NCI-H1092 treated with DMSO at 0.1 percent for 48 hours (cell line): Measurements from ENCODE around the gene ERGIC1.
"Not testable (repeated sequence)": the region's sequence is repeated elsewhere in the genome, so short reads cannot be mapped to it uniquely, and the experiment has no call there.

ENCODE experiments used
- DNase-seq: peaks from one replicate; lab custom pipeline; 2025; lab: John Stamatoyannopoulos, UW

Gene ERGIC1

DNA sequence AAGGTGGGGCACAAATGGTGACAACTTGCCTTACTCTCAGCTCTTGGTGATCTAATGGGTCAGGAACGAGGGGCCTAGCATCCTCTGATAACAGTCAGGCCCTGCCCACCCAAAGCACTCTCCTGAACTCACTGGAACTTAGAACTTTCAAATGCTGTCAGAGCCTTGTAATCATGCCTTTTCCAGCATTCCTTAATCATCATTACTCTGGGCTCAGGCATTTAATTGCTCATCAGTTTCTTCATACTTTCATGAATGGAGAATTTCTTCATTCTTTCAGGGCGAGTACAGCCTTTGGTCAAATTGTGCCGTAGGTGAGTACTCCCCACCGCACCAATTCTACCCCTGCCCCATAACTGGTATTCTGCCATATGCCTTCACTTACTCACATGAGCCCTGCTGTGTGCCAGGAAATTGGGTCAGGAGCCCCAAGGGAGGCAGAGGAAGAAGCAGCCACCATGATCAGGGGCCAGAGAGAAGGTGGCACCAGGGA, 32.8 kb upstream of the ERGIC1 start:
- no peak for DNase-seq

DNA sequence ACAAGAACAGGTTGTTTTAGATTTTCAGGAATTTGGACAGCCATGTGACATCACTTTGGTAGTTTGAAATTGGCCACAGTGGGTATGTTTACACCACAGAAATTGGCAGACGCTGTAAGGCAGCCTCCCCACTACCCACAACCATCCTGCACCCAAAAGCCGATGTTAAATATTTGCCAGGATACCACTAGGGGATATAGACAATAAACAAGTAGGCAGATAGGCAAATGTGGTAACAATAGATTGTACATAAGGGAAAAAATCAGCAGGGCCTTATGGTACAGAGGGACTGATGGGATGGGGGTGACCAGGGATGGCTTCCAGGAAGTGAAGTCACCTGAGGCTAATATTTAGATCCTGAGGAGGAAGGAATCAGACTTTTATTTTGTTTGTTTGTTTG, 31.9 kb upstream of the ERGIC1 start:
- DNase-seq, result no peak

DNA sequence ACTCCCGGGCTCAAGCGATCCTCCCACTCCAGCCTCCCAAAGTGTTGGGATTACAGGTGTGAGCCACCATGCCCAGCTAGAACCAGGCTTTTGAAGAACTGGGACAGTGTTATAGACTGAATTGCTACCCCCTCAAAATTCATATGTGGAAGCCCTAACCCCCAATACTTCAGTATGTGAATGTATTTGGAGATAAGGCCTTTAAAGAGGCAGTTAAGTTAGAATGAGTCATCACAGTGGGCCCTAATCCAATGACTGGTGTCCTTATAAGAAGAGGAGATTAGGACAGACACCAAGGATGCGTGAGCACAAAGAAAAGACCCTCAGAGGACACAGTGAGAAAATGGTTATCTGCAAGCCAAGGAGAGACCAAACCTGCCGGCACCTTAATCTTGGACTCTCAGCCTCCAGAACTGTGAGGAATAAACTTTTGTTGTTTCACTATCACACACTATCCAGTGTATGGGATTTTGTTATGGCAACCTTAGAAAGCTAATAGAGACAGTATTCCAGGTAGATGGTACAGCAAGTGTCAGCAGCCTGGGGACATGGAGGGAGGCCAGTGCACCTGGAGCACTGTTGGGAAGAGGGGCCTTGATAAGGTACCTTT, 31.4 kb upstream of the ERGIC1 start:
- DNase-seq, result no peak

DNA sequence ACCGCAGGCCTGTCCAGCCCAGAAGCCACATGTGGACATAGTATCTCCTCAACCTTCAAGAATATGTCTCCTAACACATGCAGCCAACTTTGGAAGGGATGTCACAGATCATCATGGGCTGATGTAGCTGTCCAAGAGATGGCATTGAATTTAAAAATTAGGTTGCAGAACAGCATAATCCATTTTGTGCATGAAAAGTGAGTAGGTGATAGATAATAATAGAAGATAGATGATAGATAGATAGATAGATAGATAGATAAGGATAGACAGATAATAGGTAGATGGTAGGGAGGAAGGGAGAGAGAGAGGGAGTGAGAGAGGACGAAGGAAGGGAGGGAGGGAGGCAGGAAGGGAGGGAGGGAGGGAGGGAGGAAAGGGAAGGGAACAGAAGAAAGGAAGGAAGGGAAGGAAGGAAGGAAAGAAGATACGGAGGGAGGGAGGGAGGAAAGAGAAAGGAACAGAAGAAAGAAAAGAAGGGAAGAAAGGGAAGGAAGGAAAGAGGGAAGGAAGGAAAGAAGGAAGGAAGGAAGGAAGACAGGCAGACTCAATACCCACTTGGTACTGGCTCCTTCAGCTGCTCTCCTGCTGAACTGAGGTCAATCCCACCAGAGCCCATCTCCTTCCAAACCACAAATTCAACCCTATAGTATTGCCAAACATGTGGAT, 28.9 kb upstream of the ERGIC1 start:
- no peak for DNase-seq

DNA sequence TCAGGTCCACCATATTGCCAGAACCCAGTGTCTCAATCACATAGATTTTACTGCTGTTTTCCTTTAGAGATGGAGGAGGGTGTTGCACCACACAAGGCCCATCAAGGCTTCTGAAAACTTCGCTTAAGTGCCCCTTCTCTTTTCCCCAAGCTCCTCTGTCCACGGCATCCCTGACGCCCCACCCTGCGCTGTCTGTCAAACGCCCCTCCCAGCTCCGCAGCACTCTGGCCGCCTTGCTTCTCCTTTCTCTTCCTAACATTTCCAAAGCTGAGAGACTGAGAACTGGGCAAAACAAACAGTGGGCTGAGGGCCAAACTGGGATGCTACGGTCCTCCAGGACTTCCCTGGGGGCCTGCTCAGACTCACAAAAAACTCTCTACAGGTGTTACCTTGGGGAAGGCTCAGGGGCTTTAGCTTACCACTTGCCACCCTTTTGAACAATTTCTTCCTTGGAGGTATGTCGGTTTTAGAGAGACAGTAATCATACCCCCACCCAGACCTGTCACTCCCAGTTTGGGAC, 28.3 kb upstream of the ERGIC1 start:
- DNase-seq, result no peak

DNA sequence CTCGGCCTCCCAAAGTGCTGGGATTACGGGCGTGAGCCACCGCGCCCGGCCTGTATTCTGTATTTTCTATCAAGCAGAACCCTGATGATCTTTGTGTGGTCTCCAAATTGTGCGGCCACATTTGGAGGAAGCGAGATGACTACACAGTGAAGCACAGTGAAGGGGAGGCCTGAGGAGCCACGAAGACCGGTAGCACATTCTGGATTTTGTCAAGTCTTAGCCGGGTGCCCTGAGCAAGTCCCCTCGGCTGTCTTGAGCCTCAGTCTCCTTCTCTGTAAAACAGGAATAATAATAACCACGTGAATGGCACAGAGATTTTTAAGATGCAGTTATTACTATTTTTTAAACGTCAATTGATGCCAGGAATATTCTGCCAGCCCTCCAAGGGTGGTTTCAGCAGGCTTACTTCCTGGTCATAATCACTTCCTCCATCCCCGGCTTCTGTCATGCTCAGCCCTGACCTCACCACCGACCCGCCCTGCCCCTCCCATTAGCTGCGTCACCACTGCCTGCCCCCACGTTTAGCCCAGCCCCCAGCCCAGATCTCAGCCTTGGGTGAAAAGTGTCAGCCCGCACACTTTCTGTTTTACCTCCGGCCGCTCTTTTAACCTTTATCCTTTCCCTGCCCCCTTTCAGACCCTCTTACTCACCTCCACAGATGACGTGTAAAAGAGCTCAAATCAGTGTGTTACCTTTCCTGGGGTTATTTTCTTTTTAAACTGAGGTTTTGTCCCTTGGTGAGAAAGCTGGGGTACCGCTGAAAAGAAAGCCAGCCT, 27.0 kb upstream of the ERGIC1 start:
- no peak for DNase-seq

DNA sequence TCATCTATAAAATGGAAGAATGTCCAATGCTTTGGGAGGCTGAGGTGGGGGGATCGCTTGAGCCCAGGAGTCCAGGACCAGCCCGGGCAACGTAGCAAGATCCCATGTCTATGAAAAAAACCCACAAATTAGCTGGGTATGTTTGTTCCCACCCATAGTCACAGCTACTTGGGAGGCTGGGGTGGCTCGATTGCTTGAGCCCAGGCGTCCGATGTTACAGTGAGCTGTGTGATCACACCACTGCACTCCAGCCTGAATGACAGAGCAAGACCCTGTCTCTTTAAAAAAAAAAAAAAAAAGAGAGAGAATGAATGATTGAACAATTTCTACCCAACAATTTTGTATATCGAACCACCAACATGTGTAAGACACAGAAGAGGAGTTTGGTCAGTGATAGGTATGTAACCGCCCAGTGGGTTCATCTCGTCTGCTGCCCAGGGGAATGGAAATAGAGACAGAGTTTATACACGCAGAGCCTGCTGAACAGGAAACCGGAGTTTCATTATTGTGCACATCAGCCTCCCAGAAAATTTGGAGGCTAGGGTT, 26.2 kb upstream of the ERGIC1 start:
- no peak for DNase-seq

DNA sequence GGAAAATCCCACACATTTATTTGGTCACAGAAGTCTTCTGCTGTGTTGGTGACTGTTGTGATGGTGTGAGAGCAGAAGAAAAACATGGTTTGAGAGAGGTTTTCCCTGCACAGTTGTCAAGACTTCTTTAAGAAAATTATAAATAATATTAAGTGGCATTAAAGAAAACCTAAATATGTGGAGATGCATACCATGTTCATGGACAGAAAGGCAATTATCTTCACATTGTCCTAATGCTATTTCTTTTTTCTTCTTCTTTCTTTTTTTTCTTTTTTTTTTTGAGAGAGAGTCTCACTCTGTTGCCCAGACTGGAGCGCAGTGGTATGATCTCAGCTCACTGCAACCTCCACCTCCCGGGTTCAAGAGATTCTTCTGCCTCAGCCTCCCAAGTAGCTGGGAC, 24.3 kb upstream of the ERGIC1 start:
- DNase-seq, result no peak

DNA sequence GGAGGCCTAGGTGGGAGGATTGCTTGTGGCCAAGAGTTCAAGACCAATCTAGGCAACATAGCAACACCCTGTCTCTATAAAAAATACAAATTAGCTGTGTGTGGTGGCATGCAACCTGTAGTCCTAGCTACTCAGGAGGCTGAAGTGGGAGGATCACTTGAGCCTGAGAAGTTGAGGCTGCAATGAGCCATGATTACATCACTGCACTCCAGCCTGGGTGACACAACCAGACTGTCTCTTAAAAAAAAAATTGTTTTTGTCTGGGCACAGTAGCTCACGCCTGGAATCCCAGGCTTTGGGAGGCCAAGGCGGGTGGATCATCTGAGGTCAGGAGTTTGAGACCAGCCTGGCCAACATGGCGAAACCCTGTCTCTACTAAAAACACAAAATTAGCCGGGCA, 23.1 kb upstream of the ERGIC1 start:
- DNase-seq, result not testable (repeated sequence)

DNA sequence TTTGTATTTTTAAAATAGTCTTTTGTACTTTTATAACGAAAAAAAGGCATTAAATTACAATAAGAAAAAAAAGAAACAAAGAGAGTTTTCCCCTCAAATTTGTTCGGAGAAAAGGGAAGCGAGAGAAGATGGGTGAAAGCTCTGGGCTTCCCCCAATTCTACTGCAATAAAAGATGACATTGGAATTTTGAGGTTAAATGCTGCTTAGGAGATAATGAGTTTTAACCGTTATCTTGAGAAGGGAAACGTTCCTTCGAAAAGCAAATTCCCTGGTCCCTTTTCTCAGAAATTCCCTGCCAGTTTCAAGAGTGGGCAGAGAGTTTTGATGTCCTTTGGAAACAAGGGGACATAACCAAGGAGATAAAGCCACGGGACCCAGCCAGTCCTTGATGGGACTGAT, 18.4 kb upstream of the ERGIC1 start:
- no peak for DNase-seq

DNA sequence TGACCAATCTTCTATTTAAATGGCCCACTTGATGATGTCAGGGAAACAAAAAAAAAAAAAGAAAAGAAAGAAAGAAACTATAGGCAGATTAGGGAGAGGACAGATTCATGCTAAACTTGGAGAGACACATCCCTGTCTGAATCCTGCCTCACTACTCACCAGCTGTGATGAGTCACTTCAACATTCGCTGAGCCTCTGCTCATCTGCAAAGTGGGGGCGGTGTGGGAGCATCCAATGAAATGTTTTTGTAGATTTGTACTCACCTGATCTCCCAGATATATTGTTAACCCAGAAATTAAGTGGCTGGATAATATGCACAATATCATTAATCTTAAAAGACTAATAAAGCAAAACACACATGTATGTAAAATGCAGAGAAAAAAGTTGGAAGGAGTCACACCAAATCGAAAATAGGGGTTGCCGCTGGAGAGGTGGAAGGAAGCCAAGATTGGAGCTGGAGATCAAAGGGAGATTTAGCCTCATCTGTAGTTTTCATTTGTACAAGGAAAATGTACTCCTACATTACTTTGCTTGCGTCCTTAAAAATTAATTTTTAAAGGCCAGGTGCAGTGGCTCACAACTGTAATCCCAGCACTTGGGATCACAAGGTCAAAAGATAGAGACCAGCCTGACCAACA, 17.0 kb upstream of the ERGIC1 start:
- no peak for DNase-seq

DNA sequence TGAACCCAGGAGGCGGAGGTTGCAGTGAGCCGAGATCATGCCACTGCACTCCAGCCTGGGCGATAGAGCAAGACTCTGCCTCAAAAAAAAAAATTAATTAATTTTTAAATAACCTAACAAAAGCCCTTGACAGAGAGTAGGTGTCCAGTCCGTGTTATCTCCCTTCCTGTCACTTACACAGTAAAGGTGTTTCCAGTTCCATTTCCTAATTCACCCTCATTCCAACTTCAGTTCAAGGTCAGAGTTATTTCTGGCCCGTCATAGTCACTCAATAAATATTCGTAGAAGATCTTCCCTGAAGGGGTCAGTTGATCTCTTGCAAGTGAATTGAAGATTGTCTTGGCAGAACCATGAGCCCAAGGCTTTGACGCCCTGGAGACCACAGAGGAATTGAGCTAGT, 16.4 kb upstream of the ERGIC1 start:
- no peak for DNase-seq

DNA sequence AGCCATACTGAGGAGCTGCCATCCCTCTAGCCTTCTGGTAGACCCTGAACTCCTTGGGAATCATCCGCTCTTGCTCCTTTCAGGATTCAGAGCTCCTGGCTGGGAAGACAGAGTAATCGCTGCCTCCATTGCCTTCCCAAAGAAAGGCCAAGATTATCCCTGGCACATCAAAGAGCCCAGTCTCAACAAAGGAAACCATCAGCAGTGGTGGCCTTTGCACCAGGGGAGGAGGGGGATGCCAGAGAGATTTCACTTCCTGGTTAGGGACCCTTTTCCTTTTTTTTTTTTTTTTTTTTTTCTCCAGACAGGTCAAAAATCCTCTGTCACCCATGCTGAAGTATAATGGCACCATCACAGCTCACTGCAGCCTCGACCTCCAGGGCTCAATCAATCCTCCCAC, 16.0 kb upstream of the ERGIC1 start:
- DNase-seq, result no peak

DNA sequence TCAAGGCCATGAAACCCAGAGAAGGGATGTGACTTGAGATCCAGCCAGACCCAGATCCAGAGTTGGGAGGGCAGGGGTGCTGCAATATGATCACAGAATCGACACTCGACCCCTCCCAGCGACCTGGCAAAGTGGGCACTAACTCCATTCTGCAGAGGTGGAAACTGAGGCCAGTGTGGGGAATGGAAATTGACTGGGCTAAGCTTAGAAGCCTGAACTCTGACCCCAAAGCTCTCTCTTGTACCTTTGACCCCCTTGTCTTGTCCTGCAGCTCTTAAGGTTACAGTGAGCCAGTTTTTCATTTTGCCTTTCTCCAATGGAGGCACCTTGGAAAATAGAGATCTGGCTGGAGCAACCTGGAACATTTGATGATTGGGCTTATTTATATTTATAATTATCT, 14.5 kb upstream of the ERGIC1 start:
- DNase-seq, result no peak

DNA sequence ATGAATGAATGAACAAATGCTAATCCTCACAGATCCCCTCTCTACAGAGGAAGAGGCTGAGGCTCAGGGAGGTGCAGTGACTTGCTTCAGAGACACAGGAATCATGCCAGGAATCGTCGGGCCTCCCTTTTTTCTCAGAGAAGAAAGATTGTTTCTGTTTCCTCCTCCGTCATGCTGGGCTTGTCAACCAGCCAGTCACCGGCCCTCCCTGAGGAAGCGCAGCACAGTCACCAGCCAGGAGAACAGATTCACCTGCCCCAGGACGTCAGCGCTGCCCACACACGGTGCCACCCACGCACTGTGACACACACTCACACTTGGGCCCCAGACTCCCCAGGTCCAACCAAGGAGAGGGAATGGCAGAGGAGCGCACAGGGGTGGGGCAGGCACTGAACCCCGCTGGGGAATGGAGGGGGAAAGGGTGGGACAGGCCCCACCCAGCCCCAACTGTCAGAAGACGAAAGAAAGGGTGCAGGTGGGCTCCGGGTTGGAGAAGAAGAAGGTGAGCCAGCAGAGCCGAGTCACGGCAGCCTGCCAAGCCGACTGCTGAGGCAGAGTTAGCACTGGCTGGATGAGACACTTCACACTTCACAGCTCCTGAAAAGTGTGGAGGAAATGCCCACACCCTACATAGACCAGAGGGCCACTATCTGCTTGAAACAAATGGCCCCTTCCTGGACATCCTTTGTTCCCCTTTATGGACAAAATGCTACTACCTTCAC, 13.8 kb upstream of the ERGIC1 start:
- DNase-seq, result no peak

DNA sequence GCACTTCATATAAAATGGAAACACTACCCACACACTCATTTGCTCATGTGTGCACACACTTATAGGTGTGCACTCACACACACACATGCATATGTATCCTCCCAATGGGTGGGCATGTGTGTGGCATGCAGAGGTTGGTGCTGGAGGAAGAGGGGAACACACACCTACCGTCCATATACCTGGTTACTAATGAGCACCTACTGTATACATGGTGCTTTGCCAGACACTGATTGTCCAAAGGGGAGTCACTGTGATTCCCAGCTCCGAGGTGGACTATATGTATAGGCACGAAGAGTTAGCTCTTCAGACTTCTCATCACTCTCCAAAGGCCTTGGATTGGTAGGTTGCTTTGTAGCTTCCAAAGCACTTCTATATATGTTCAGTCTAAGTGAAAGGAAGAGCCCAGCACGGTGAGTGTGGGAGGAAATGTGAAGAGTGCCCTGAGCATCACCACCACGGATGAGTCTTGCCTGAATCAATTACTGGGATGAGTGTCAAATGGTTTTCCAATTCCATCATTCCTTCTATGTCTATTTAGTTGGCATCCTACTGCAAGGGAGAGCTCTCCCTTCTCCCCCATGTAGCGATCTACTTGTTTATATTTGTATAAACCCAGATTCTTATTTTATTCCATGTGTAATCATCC, 12.6 kb upstream of the ERGIC1 start:
- no peak for DNase-seq

DNA sequence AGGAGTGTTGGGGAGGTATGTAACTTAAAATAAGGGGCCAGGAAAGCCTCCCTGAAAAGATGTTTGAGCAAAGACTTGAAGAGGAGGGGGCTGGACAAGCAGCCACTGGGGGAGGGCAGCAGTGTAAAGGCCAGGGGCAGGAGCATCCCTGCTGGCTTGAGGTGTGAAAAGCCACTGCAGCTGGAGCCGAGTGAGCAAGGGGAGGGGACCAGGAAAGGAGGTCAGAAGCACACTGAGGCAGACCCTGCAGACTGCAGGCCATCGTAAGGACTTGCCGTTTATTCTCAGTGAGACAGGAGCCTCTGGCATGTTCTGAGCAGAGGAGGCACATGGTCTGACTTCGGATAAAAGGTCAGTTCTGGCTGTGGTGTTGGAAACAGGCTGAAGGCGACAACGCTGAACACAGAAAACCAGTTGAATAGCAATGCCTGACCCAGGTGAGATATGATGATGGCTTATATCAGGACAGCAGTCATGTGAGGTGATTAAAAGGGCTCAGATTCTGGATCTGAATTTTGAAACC, 10.2 kb upstream of the ERGIC1 start:
- no peak for DNase-seq

DNA sequence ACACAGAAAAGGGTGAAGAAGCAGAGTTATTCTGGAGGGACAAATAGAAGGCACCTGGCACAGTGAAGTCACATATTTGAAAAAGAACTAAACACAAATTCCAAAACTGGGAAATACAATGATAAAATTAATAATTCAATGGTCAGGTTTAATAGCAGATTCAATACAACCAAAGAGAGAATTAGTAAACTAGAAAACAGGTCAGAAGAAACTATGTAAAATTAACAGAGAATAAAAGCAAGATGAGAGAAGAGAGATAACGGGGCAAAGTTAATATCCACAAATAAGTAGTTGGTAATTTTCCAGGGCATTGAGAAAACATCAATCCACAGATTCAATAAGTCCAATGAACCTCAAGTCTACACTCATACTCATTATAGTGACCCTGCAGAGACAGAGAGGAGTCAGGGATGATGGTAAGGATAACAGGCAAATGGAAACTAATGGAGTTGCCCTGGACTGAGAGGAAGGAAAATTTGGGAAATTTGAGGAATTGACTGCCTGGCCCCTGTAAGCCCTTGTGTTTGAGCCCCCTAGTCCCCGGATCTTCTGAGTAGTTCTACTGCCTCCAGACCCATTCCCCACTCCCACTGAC, 8.3 kb upstream of the ERGIC1 start:
- DNase-seq, result no peak

DNA sequence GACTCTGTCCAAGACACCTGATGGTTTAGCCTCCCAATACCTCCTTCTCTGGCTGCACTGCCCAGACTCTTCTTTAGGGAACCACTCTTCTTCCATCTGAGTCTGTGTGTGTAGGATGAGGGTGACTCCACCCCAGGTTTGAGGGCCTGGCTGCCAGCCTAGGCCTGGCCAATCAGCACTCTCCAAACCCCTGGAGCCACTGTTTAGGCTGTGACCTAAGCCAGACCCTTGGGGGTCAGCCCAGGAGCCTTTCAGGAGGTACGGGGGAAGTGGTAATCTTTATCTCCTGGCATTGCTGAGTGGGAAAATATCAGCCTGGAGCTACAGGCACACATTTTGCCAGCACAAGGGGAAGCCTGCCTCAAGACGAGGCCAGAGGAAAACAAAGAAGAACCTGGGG, 6.2 kb upstream of the ERGIC1 start:
- DNase-seq, result no peak

DNA sequence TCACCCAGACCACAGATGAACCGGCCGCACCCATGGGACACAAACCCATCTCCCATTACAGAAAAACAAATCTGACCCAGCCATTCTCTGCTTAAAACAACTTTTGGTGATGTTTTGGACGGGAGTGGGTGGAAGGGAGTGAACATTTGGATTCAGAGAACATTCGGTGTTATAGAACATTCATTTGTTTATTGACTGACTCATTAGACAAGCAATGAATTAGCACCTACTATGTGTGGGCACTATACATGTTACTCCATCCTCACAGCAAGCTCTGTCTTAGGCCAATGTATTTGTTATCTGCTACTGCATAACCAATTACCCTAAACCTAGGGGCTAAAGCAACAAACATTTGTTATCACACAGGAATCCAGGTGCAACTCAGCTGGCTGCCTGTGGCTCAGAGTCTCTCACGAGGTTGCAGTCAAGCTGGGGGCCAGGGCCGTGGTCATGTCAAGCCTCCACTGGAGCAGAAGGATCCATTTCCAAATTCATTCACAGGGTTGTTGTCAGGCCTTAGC, 5.1 kb upstream of the ERGIC1 start:
- DNase-seq, result no peak
